GM23338 (cell line): ENCODE data around the gene PLEKHB1. TPM values are rescaled to one million over a fixed set of nuclear protein-coding genes. Genes with fewer than 3 reads are reported as not detected.

Source experiments
- ATAC-seq: fragments of 200-7000 bp; cut with Tn5 transposase; 3 replicates; pipeline ENCODE4 v1.9.1; 2020
- DNase-seq: peaks from one replicate; pipeline ENCODE4 v3.0.0-alpha.2; 2015; ENCODE audit warnings: low spot score
- H2AFZ ChIP-seq: fragments of 200-600 bp; sonication (generic); 2 replicates; pipeline ENCODE4 v1.8.0; 2016; ENCODE audit warnings: antibody characterized with exemption, mild to moderate bottlenecking, moderate library complexity
- H3F3A ChIP-seq: fragments of 200-600 bp; sonication (generic); replicated peaks from 2 replicates; pipeline ENCODE4 v1.8.0; 2017; ENCODE audit warnings: antibody characterized with exemption, mixed run types, low read depth
- H3K27ac ChIP-seq: fragments of 200-600 bp; sonication (generic); 2 replicates; pipeline ENCODE4 v1.6.1; 2016; ENCODE audit warnings: low read depth
- H3K27me3 ChIP-seq: fragments of 200-600 bp; sonication (generic); 2 replicates; pipeline ENCODE4 v1.8.0; 2016; ENCODE audit warnings: mild to moderate bottlenecking, mixed run types, moderate library complexity; ENCODE audit not compliant: insufficient read depth
- H3K36me3 ChIP-seq: fragments of 200-600 bp; sonication (generic); 2 replicates; pipeline ENCODE4 v1.8.0; 2016; ENCODE audit warnings: mild to moderate bottlenecking; ENCODE audit not compliant: insufficient read depth
- H3K4me1 ChIP-seq: fragments of 200-600 bp; sonication (generic); 2 replicates; pipeline ENCODE4 v1.8.0; 2016; ENCODE audit warnings: mild to moderate bottlenecking, moderate library complexity; ENCODE audit not compliant: insufficient read depth
- H3K4me2 ChIP-seq: fragments of 200-600 bp; sonication (generic); 2 replicates; pipeline ENCODE4 v1.7.1; 2017; ENCODE audit warnings: mixed run types
- H3K4me3 ChIP-seq: fragments of 200-600 bp; sonication (generic); 2 replicates; pipeline ENCODE4 v1.6.1; 2016; ENCODE audit warnings: mixed run types
- H3K79me2 ChIP-seq: fragments of 200-600 bp; sonication (generic); replicated peaks from 2 replicates; pipeline ENCODE4 v1.8.0; 2017; ENCODE audit warnings: mild to moderate bottlenecking; ENCODE audit not compliant: insufficient read depth
- H3K9me2 ChIP-seq: fragments of 200-600 bp; sonication (generic); 2 replicates; pipeline ENCODE4 v1.8.0; 2017; ENCODE audit not compliant: insufficient read depth
- H4K20me1 ChIP-seq: fragments of 200-600 bp; sonication (generic); replicated peaks from 2 replicates; pipeline ENCODE4 v1.8.0; 2017; ENCODE audit warnings: mild to moderate bottlenecking; ENCODE audit not compliant: insufficient read depth
- H3K27ac Mint-ChIP-seq: 2 replicates; pipeline ENCODE4 v1.8.0; 2020; ENCODE audit warnings: inconsistent platforms, mild to moderate bottlenecking, moderate library complexity, mixed read lengths
- H3K27me3 Mint-ChIP-seq: 3 replicates; pipeline ENCODE4 v1.8.0; 2022; ENCODE audit warnings: low read depth, mild to moderate bottlenecking, moderate library complexity, mixed read lengths, inconsistent platforms; ENCODE audit not compliant: insufficient read depth, poor library complexity
- H3K36me3 Mint-ChIP-seq: 3 replicates; pipeline ENCODE4 v1.8.0; 2021; ENCODE audit warnings: low read depth, mild to moderate bottlenecking, inconsistent platforms, moderate library complexity, mixed read lengths
- H3K4me1 Mint-ChIP-seq: 3 replicates; pipeline ENCODE4 v1.8.0; 2020; ENCODE audit warnings: mild to moderate bottlenecking, inconsistent platforms, mixed read lengths
- H3K4me3 Mint-ChIP-seq: 3 replicates; pipeline ENCODE4 v1.8.0; 2021; ENCODE audit warnings: moderate library complexity, mild to moderate bottlenecking, inconsistent platforms, mixed read lengths
- H3K9me3 Mint-ChIP-seq: 3 replicates; pipeline ENCODE4 v1.8.0; 2020; ENCODE audit warnings: moderate library complexity, mild to moderate bottlenecking, inconsistent platforms, mixed read lengths
- CREB1 ChIP-seq: fragments of 250-450 bp; sonication (Bioruptor Pico); IDR thresholded peaks from 2 replicates; pipeline ENCODE4 v1.5.0; 2020; ENCODE audit warnings: low read depth, mild to moderate bottlenecking, moderate library complexity
- EZH2 ChIP-seq: fragments of 200-600 bp; sonication (generic); IDR thresholded peaks from one replicate; pipeline ENCODE4 v1.8.0; 2017; ENCODE audit warnings: antibody characterized with exemption, mild to moderate bottlenecking, low read depth; ENCODE audit not compliant: unreplicated experiment
- EZH2phosphoT487 ChIP-seq: fragments of 200-600 bp; sonication (generic); IDR thresholded peaks from one replicate; pipeline ENCODE4 v1.8.1; 2018; ENCODE audit warnings: antibody characterized with exemption; ENCODE audit not compliant: unreplicated experiment
- JUNB ChIP-seq: IDR thresholded peaks from one replicate; pipeline ENCODE4 v1.6.1; 2016; ENCODE audit warnings: antibody characterized with exemption; ENCODE audit not compliant: unreplicated experiment
- NANOG ChIP-seq: IDR thresholded peaks from 2 replicates; pipeline ENCODE4 v1.6.1; 2016; ENCODE audit warnings: antibody characterized with exemption, borderline replicate concordance
- POLR2AphosphoS5 ChIP-seq: IDR thresholded peaks from 2 replicates; pipeline ENCODE4 v1.6.1; 2016; ENCODE audit warnings: antibody characterized with exemption, low read depth
- STAT1 ChIP-seq: IDR thresholded peaks from one replicate; pipeline ENCODE4 v1.6.1; 2016; ENCODE audit warnings: antibody characterized with exemption; ENCODE audit not compliant: unreplicated experiment
- ZNF114 ChIP-seq: fragments of 250-450 bp; sonication (Bioruptor Pico); IDR thresholded peaks from 2 replicates; pipeline ENCODE4 v1.5.0; 2020; ENCODE audit warnings: mild to moderate bottlenecking, moderate library complexity
- ZNF331 ChIP-seq: fragments of 250-450 bp; sonication (Bioruptor Pico); IDR thresholded peaks from 2 replicates; pipeline ENCODE4 v1.5.0; 2020; ENCODE audit warnings: low read depth, mild to moderate bottlenecking, moderate library complexity
- polyA plus RNA-seq: library from polyadenylated mRNA; unstranded; fragments of >200 nt; fragmentation: Nextera tagmentation; extraction: Ambion mirVana; gene quantifications from 2 replicates; pipeline ENCODE4 v1.2.1, GENCODE V29; 2016
- total RNA-seq: library from RNA; depleted of rRNA; stranded (reverse); fragments of >200 nt; shearing (Covaris generic); gene quantifications from 2 replicates; pipeline ENCODE4 v1.2.3, GENCODE V29; 2014
- TF ChIP-seq, protein P1 (sequence below), 2 experiments: fragments of 200-600 bp in 1 of 2; sonication (generic) in 1 of 2; conservative IDR thresholded peaks; 2 replicates each; pipeline versions ENCODE4 v1.5.1 to v1.6.1; 2016 to 2017; ENCODE audit warnings: antibody characterized with exemption in 2 of 2, low read depth in 2 of 2, mild to moderate bottlenecking in 2 of 2, moderate library complexity in 1 of 2
- TF ChIP-seq, protein P2 (sequence below): fragments of 250-450 bp; sonication (Bioruptor Pico); IDR thresholded peaks from 2 replicates; pipeline ENCODE4 v1.5.0; 2020; ENCODE audit warnings: mild to moderate bottlenecking, moderate library complexity
- TF ChIP-seq, protein P3 (sequence below): IDR thresholded peaks from 2 replicates; pipeline ENCODE4 v1.6.1; 2016; ENCODE audit warnings: antibody characterized with exemption
- TF ChIP-seq, protein P4 (sequence below): IDR thresholded peaks from one replicate; pipeline ENCODE4 v1.6.1; 2018; ENCODE audit warnings: antibody characterized with exemption; ENCODE audit not compliant: unreplicated experiment

Gene PLEKHB1
- total and polyA plus RNA-seq, 2 experiments from 2014 or later, result 20.1 to 20.8 TPM

DNA sequence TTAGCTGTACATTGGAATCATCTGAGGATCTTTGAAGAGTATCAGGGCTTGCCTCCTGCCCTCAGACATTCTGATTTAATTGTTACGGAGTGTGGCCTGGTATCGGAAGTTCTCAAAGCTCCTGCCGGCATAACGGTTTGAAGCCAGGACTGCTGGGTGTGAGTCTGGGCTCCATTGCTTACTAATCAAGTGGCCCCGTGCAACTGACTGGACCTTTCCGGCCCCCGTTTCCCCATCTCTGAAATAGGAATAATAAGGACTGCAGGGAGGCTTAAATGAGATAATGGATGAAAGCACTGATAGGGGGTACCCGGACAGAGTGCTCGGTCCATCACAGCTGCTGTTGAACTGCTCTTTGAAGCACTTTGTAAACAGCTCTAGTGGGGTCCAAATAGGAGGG is 1.7 kb downstream of the PLEKHB1 start:
- TF ChIP-seq EZH2 (no peak), NANOG (no peak), ZNF114 (CRISPR knock-in tag) (no peak), POLR2AphosphoS5 (no peak), STAT1 (no peak), CREB1 (CRISPR knock-in tag) (no peak), JUNB (no peak), EZH2phosphoT487 (no peak), ZNF331 (CRISPR knock-in tag) (no peak)
- TF ChIP-seq, protein P1, sequence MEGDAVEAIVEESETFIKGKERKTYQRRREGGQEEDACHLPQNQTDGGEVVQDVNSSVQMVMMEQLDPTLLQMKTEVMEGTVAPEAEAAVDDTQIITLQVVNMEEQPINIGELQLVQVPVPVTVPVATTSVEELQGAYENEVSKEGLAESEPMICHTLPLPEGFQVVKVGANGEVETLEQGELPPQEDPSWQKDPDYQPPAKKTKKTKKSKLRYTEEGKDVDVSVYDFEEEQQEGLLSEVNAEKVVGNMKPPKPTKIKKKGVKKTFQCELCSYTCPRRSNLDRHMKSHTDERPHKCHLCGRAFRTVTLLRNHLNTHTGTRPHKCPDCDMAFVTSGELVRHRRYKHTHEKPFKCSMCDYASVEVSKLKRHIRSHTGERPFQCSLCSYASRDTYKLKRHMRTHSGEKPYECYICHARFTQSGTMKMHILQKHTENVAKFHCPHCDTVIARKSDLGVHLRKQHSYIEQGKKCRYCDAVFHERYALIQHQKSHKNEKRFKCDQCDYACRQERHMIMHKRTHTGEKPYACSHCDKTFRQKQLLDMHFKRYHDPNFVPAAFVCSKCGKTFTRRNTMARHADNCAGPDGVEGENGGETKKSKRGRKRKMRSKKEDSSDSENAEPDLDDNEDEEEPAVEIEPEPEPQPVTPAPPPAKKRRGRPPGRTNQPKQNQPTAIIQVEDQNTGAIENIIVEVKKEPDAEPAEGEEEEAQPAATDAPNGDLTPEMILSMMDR (conservative IDR thresholded peaks at IDR 0.05; ENCODE audit: low read depth in 2 of 2), result no peak
- TF ChIP-seq, protein P2, sequence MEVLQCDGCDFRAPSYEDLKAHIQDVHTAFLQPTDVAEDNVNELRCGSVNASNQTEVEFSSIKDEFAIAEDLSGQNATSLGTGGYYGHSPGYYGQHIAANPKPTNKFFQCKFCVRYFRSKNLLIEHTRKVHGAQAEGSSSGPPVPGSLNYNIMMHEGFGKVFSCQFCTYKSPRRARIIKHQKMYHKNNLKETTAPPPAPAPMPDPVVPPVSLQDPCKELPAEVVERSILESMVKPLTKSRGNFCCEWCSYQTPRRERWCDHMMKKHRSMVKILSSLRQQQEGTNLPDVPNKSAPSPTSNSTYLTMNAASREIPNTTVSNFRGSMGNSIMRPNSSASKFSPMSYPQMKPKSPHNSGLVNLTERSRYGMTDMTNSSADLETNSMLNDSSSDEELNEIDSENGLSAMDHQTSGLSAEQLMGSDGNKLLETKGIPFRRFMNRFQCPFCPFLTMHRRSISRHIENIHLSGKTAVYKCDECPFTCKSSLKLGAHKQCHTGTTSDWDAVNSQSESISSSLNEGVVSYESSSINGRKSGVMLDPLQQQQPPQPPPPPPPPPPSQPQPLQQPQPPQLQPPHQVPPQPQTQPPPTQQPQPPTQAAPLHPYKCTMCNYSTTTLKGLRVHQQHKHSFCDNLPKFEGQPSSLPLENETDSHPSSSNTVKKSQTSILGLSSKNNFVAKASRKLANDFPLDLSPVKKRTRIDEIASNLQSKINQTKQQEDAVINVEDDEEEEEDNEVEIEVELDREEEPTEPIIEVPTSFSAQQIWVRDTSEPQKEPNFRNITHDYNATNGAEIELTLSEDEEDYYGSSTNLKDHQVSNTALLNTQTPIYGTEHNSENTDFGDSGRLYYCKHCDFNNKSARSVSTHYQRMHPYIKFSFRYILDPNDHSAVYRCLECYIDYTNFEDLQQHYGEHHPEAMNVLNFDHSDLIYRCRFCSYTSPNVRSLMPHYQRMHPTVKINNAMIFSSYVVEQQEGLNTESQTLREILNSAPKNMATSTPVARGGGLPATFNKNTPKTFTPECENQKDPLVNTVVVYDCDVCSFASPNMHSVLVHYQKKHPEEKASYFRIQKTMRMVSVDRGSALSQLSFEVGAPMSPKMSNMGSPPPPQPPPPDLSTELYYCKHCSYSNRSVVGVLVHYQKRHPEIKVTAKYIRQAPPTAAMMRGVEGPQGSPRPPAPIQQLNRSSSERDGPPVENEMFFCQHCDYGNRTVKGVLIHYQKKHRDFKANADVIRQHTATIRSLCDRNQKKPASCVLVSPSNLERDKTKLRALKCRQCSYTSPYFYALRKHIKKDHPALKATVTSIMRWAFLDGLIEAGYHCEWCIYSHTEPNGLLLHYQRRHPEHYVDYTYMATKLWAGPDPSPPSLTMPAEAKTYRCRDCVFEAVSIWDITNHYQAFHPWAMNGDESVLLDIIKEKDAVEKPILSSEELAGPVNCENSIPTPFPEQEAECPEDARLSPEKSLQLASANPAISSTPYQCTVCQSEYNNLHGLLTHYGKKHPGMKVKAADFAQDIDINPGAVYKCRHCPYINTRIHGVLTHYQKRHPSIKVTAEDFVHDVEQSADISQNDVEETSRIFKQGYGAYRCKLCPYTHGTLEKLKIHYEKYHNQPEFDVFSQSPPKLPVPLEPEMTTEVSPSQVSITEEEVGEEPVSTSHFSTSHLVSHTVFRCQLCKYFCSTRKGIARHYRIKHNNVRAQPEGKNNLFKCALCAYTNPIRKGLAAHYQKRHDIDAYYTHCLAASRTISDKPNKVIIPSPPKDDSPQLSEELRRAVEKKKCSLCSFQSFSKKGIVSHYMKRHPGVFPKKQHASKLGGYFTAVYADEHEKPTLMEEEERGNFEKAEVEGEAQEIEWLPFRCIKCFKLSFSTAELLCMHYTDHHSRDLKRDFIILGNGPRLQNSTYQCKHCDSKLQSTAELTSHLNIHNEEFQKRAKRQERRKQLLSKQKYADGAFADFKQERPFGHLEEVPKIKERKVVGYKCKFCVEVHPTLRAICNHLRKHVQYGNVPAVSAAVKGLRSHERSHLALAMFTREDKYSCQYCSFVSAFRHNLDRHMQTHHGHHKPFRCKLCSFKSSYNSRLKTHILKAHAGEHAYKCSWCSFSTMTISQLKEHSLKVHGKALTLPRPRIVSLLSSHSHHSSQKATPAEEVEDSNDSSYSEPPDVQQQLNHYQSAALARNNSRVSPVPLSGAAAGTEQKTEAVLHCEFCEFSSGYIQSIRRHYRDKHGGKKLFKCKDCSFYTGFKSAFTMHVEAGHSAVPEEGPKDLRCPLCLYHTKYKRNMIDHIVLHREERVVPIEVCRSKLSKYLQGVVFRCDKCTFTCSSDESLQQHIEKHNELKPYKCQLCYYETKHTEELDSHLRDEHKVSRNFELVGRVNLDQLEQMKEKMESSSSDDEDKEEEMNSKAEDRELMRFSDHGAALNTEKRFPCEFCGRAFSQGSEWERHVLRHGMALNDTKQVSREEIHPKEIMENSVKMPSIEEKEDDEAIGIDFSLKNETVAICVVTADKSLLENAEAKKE (CRISPR knock-in tag), result no peak
- TF ChIP-seq, protein P3, sequence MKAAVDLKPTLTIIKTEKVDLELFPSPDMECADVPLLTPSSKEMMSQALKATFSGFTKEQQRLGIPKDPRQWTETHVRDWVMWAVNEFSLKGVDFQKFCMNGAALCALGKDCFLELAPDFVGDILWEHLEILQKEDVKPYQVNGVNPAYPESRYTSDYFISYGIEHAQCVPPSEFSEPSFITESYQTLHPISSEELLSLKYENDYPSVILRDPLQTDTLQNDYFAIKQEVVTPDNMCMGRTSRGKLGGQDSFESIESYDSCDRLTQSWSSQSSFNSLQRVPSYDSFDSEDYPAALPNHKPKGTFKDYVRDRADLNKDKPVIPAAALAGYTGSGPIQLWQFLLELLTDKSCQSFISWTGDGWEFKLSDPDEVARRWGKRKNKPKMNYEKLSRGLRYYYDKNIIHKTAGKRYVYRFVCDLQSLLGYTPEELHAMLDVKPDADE, result no peak
- TF ChIP-seq, protein P4, sequence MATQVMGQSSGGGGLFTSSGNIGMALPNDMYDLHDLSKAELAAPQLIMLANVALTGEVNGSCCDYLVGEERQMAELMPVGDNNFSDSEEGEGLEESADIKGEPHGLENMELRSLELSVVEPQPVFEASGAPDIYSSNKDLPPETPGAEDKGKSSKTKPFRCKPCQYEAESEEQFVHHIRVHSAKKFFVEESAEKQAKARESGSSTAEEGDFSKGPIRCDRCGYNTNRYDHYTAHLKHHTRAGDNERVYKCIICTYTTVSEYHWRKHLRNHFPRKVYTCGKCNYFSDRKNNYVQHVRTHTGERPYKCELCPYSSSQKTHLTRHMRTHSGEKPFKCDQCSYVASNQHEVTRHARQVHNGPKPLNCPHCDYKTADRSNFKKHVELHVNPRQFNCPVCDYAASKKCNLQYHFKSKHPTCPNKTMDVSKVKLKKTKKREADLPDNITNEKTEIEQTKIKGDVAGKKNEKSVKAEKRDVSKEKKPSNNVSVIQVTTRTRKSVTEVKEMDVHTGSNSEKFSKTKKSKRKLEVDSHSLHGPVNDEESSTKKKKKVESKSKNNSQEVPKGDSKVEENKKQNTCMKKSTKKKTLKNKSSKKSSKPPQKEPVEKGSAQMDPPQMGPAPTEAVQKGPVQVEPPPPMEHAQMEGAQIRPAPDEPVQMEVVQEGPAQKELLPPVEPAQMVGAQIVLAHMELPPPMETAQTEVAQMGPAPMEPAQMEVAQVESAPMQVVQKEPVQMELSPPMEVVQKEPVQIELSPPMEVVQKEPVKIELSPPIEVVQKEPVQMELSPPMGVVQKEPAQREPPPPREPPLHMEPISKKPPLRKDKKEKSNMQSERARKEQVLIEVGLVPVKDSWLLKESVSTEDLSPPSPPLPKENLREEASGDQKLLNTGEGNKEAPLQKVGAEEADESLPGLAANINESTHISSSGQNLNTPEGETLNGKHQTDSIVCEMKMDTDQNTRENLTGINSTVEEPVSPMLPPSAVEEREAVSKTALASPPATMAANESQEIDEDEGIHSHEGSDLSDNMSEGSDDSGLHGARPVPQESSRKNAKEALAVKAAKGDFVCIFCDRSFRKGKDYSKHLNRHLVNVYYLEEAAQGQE, result no peak
- Histone ChIP-seq H3K79me2 (no peaks in the 10 kb centered on the region), H3K4me3 (peak overlapping the region; percentile 89), H3K27ac (no peak overlapping the region), H3K4me1 (peaks cover 23% of the 10 kb centered on the region), H2AFZ (no peak overlapping the region; the same call in 1 of the 2 replicates), H3K27me3 (peaks cover 33% of the 10 kb centered on the region), H3K4me2 (peak overlapping the region; percentile 100), H3F3A (peaks cover 10% of the 10 kb centered on the region), H4K20me1 (no peaks in the 10 kb centered on the region; the same call in 1 of the 2 replicates), H3K9me2 (no peaks in the 10 kb centered on the region), H3K36me3 (no peaks in the 10 kb centered on the region)
- no peaks in the 10 kb centered on the region for H3K9me3 Mint-ChIP-seq
- H3K36me3 Mint-ChIP-seq, result no peaks in the 10 kb centered on the region
- ATAC-seq (no peak), DNase-seq (no peak)
- H3K4me1 Mint-ChIP-seq, result peaks cover 49% of the 10 kb centered on the region
- peaks cover 26% of the 10 kb centered on the region for H3K27me3 Mint-ChIP-seq
- peak overlapping the region; percentile 81 for H3K4me3 Mint-ChIP-seq
- H3K27ac Mint-ChIP-seq, result no peak overlapping the region
